ES-I3 (cell line): Measurements from ENCODE around the gene GNG7.

Source experiments
- H3K36me3 ChIP-seq: 2 replicates; pipeline ENCODE4 v1.6.1; 2013; ENCODE audit warnings: mild to moderate bottlenecking, low read length, control low read depth, moderate library complexity; ENCODE audit not compliant: insufficient read depth
- H3K4me1 ChIP-seq: 2 replicates; pipeline ENCODE4 v1.6.1; 2013; ENCODE audit warnings: mild to moderate bottlenecking, control low read depth, low read length; ENCODE audit not compliant: insufficient read depth
- H3K9ac ChIP-seq: 2 replicates; pipeline ENCODE4 v1.6.1; 2013; ENCODE audit warnings: low read depth, mild to moderate bottlenecking, low read length, moderate library complexity
- H3K9me3 ChIP-seq: 2 replicates; pipeline ENCODE4 v1.6.1; 2013; ENCODE audit warnings: mild to moderate bottlenecking, low read length, moderate library complexity; ENCODE audit not compliant: control insufficient read depth, insufficient read depth

The GNG7 gene

DNA sequence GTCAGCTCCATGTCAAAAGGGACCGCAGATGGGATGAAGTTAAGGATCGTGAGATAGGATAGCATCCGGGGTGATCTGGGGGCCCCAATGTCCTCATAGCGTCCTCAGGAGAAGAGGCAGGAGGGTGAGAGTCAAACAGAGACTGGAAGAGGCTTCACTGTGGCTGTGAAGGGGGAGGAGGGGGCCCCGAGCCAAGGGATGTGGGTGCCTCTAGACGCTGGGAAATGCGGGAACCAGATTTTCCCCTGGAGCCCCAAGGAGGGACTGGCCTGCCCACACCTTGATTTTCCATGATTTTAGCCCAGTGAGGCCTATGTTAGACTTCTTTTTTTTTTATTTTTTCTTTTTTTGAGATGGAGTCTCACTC, 61.2 kb downstream of the GNG7 start:
- Histone ChIP-seq H3K4me1 (no peaks in the 10 kb centered on the region), H3K9me3 (no peaks in the 10 kb centered on the region), H3K36me3 (no peaks in the 10 kb centered on the region), H3K9ac (no peak overlapping the region)

DNA sequence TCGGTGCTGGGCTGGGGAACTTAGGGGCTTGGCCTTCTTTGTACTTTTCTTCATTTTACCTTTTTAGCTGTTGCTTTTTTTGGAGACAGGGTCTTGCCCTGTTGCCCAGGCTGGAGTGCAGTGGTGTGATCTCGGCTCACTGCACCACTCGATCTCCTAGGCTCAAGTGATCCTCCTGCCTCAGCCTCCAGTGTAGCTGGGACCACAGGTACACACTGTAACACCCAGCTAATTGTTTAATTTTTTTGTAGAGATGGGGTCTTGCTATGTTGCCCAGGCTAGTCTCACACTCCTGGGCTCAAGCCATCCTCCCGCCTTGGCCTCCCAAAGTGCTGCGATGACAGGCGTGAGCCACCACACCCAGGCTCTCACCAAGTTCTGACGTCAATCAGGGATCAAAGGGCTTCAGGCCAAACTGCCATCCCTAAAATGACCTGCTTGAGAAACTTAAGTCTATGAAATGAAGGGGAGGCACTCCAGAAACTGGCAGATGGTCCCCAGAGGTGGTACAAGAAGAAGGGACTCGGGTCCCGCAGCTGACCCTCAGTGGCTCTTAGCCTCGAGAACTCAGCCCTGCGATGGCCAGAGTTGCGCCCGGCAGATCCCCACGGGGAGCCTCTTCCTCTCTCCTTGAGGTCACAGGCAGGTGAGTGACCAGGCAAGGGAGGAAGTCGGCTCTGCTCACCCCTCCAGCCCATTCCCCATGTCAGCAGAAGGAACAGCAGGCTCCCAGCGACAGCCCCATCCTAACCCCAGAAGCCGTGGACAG, 61.7 kb downstream of the GNG7 start:
- no peaks in the 10 kb centered on the region for H3K9me3 ChIP-seq
- H3K36me3 ChIP-seq, result no peaks in the 10 kb centered on the region
- no peak overlapping the region for H3K9ac ChIP-seq
- H3K4me1 ChIP-seq, result no peaks in the 10 kb centered on the region

DNA sequence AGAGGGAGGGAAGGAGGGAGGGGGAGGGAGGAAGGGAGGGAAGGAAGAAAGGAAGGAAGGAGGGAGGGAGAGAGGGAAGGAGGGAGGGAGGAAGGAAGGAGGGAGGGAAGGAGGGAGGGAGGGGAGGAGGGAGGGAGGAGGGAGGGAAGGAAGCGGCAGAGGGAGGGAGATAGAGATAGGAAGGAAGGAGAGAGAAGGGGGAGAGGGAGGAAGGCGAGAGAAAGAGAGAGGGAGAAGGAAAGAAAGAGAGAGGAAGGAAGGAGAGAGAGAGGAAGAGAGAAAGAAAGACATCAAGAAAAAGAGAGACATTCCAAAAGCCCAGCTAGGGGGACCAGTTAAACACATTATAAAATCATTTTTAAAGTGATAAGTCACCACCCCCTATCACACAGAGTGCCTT, 62.5 kb downstream of the GNG7 start:
- no peak overlapping the region for H3K9ac ChIP-seq
- no peaks in the 10 kb centered on the region for H3K4me1 ChIP-seq
- no peaks in the 10 kb centered on the region for H3K9me3 ChIP-seq
- no peaks in the 10 kb centered on the region for H3K36me3 ChIP-seq

DNA sequence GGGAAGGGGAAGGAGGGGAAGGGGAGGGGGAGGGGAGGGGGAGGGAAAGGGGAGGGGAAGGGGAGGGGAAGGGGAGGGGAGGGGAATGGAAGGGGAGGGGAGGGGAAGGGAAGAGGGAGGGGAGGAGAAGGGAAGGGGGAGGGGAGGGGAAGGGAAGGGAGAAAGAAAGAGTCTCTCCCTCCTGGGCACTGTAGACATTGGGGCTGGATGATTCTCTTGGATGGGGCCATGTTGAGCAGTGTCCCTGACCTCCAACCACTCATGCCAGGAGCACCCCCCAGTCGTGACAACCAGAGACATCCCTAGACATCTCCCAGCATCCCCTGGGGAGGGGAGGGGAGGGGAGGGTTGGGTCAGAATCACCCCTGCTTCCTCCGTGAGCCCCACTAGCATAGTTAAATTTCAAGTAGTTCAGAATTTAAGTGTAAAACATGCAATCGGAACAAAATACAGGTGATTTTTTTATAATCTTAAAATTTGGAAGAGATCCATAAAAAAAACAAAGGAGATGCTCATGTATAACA, 64.0 kb downstream of the GNG7 start:
- H3K9me3 ChIP-seq, result no peaks in the 10 kb centered on the region
- no peaks in the 10 kb centered on the region for H3K4me1 ChIP-seq

DNA sequence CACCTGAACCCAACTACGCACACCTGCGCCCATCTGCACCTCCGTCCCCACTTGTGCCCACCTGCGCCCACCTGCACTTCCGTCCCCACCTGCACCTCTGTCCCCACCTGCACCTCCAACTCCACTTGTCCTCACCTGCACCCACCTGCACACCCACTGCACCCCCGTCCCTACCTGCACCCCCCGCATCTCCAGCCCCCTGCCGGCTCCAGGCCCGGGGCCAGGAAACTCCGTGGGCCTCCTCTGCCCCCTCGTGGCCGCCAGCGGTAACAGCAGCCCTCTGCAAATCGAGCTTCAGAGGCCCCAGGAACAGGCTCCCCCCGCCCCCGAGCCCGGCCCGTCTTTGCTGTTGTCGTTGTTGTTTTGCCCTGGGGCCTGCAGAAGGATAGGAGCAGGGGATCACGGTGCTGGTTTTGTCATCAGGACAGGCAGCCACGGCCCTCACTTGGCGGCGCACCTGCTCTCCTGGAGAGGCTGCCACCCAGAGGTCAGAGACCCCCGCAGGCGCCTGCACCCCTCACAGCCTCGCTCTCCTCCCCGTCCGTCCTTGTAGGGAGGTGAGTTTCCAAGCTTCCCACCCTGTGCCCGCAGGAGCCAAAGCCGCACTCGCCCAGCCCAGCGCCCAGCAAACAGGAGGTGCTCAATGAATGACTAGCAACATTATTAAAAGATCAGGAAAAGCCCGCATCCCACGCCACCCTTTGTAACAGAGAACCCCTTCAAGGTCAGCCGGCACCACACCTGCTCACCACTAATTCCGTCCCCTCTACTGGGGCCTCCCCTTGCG, 65.4 kb downstream of the GNG7 start:
- peak overlapping the region; percentile 37 for H3K9ac ChIP-seq
- H3K4me1 ChIP-seq, result no peaks in the 10 kb centered on the region
- H3K9me3 ChIP-seq, result no peaks in the 10 kb centered on the region
- no peaks in the 10 kb centered on the region for H3K36me3 ChIP-seq

More for the DNA sequence above, 64.0 kb downstream of the GNG7 start:
- no peak overlapping the region for H3K9ac ChIP-seq
- no peaks in the 10 kb centered on the region for H3K36me3 ChIP-seq

DNA sequence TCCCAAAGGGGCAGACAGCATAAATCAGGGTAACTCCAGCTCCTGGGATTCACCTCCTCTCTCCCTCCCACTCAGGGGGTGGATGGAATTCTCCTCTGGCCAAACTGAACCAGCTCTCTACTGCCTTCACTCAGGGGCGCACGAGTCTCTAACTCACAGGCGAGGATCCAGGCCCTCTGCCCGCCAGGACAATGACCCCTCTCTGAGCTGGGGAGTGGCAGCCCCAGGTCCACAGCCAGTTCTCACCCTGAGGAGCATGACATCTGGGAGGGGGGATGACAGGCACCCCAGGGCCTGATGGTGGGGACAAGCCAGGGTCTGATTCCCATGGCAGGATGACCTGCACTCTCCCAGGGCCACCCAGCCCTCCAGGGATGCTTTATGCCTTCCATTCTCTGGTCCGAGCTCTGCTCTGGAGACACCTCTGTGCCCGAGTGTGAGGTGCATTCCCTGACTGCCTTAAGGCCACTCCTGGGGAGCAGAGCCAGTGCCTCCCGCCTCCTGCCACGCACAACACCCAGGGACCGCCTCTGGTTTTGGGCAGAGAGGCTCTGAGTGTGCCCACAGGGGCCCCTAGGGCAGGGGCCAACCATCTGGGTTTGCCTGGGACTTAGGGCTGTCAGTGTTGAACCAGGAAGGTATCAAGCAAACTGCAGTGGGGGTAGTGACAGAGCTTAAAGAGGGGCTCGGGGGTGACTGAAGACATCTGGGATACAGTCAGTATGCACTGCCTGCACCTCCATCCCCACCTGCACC, 66.2 kb downstream of the GNG7 start:
- H3K36me3 ChIP-seq, result no peaks in the 10 kb centered on the region
- no peaks in the 10 kb centered on the region for H3K4me1 ChIP-seq
- H3K9ac ChIP-seq, result no peak overlapping the region
- H3K9me3 ChIP-seq, result no peaks in the 10 kb centered on the region

DNA sequence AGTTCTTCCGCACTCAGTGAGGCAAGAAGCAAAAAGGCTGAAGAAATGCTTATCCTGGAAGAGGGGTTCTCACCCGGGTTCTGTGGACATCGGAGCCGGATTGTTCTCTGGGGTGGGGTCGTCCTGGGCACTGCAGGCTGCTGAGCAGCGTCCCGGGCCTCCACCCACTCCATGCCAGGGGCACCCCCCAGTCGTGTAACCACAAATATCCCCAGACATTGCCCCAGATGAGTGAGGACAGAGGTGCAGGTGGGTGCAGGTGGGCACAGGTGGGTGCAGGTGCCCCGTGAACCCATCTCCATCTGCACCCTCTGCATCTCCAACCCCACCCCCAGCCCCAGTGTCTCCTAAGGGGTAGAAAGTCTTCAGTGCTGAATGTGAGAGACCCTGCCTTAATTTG, 67.5 kb downstream of the GNG7 start:
- peaks cover 10% of the 10 kb centered on the region for H3K9me3 ChIP-seq
- no peaks in the 10 kb centered on the region for H3K36me3 ChIP-seq
- no peak overlapping the region for H3K9ac ChIP-seq
- no peaks in the 10 kb centered on the region for H3K4me1 ChIP-seq

DNA sequence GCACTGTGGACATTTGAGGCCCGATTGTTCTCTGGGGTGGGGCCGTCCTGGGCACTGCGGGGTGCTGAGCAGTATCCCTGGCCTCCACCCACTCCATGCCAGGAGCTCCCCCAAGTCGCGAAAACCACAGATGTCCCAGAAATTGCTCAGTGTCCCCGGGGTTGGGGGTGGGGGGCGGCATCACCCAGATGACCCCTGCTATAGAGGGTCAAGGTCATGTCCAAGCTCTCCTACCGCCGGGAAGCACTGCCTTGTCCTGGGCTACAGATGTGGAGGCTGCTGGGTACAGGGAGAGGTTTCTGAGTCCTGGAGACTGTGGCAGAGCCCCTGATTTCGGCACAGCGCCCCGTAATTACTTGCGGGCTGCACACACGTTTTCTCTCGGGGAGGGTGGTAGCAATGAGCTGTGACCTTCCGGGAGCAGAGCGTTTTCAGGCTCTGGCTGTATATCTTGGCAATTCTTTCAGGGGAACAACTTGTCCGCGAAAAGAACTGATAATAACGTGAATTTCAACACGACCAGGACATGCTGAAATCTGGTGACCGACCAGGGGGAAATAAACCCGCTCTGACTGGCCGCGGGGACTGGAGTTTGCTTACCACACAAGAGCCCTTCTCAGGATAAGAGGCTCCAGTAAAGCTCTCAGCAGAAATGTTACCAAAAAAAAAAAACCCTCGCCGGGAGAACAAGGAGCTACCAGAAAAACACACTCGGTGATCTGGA, 68.1 kb downstream of the GNG7 start:
- no peak overlapping the region for H3K9ac ChIP-seq
- H3K9me3 ChIP-seq, result peaks cover 10% of the 10 kb centered on the region
- no peaks in the 10 kb centered on the region for H3K4me1 ChIP-seq
- no peaks in the 10 kb centered on the region for H3K36me3 ChIP-seq

DNA sequence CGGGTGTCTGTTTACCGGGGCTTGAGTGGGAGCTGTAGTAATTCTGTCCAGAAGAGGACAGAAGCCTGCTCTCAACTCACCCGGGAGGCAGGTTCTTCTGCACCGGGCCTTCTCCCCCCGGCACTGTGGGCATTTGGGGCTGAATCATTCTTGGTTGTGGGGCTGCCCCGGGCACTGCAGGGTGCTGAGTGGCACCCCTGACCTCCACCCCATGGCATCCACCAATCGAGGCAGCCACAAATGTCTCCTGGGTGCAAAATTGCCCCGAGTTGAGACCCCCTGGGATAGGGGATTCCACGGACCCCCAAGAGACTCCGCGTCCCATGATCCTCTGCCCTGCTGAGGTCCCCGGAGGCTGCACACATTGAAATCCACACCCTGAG, 68.8 kb downstream of the GNG7 start:
- Histone ChIP-seq H3K36me3 (no peaks in the 10 kb centered on the region), H3K9ac (no peak overlapping the region), H3K4me1 (no peaks in the 10 kb centered on the region), H3K9me3 (peaks cover 10% of the 10 kb centered on the region)

DNA sequence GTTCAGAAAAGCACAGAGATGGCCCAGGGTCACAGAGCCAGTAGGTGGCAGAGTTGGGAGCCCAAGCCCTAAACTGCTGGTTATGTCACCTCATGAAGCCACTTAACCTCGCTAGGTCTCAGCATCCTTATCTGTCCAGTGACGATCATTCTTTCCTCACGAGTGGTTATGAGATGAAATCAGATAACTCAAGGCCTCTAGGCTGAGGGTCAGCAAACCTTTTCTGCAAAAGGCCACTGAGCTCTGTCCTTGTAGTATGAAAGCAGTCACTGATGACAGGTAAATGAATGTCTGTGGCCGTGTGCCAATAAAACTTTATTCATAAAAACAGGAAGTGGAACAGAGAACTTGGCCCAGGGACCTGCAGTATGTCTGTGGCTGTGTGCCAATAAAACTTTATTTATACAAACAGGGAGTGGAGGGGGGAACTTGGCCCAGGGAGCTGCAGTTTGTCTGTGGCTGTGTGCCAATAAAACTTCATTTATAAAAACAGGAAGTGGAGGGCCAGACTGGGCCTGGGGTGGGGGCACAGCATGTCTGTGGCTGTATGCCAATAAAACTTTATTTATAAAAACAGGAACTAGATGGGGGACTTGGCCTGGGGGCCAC, 71.2 kb downstream of the GNG7 start:
- Histone ChIP-seq H3K9me3 (peaks cover 14% of the 10 kb centered on the region), H3K36me3 (no peaks in the 10 kb centered on the region), H3K9ac (no peak overlapping the region), H3K4me1 (no peaks in the 10 kb centered on the region)

DNA sequence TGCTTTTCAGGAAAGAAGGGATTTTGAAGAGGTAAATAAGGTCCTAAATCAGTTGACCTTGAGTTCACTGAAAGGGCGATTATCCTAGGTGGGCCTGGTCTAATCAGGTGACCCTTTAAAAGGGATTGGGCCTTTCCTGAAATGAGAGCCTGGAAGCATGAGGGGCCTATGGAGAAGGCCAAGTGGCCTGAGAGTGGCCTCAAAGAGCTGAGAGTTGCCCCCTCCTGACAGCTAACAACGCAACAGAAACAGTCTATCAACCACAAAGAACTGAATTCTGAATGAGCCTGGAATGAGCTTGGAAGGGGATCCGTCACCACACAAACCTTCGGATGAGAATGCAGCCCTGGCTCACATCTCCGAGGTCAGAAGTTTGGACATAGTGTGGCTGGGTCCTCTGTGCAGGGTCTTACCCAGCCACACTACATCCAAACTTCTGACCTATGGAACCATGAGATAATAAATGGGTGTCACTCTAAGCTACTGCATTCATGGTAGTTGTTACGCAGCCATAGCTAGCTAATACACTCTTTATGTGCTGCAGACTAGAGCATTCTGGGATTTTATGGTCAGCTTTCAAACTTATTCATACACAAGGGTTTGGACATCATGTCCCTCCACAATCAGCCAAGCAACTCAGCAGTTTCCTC, 72.0 kb downstream of the GNG7 start:
- Histone ChIP-seq H3K36me3 (no peaks in the 10 kb centered on the region), H3K4me1 (no peaks in the 10 kb centered on the region), H3K9ac (no peak overlapping the region), H3K9me3 (peaks cover 14% of the 10 kb centered on the region)

DNA sequence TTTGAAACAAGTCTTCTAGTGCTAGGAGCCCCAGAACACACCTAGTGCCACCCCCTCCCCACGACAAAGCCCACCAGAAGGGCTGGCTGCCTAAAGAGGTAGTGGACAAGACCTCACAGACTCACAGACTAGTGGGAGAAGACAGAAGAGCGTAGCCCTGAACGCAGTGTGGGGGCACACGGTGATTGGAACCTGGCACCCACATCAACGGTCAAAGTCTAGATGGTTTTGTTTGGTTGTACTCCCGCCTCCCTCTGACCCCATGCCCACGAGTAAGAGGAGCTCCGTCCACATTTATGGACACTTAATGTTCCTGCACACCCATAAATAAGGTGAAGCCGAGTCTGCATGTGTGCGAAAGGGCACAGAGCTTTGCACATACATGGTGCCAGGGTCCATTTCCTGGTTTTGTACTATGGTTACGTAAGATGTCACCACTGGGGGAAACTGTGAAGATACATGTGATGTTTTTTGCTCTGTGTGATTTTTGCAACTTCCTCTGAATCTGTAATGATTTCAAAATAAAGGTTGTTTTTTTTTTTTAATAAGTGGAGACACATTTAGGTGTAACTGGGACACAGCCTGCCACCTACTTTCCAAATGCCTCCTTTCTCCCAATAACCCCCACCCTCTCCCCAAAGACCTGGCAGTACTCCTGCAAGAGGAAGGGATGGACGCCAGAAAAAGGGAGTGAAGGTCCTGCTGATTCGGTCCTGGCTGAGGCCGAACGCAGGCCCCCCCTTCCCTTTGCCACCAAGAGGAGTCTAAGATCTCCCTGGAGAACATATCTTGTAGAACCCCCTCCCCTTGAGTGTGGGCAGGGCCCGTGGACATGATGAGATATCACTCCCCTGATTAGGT, 72.8 kb downstream of the GNG7 start:
- no peaks in the 10 kb centered on the region for H3K36me3 ChIP-seq
- peaks cover 14% of the 10 kb centered on the region for H3K9me3 ChIP-seq
- H3K4me1 ChIP-seq, result peaks cover 2% of the 10 kb centered on the region; the same call in 1 of the 2 replicates
- no peak overlapping the region for H3K9ac ChIP-seq

DNA sequence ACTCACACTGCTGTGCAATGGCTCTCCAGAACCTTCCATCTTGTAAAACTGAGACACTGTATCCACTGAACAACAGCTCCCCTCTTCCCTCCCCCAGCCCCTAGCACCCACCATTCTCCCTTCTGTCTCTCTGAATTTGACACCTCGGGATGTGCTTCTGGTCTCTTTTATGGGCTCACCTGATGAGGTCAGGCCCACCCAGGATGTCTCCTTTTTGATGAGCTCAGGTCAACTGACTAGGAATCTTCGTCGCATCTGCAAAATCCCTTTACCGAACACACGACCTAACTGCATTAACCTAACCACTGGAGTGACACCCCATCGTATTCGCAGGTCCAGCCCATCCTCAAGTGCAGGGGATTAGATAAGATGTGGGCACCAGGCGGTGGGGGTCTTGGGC, 73.9 kb downstream of the GNG7 start:
- Histone ChIP-seq H3K36me3 (no peaks in the 10 kb centered on the region), H3K9ac (no peak overlapping the region), H3K9me3 (peaks cover 14% of the 10 kb centered on the region), H3K4me1 (peaks cover 5% of the 10 kb centered on the region; the same call in 1 of the 2 replicates)
